RWPE2 (cell line): ENCODE results near the gene CDY2B.
"Not testable (repeated sequence)": the region's sequence is repeated elsewhere in the genome, so short reads cannot be mapped to it uniquely, and the experiment has no call there.

Source experiments
- ATAC-seq: fragments of 200-7000 bp; cut with Tn5 transposase; 3 replicates; pipeline ENCODE4 v1.9.1; 2021; ENCODE audit warnings: low read depth
- DNase-seq: peaks from one replicate; pipeline ENCODE4 v3.0.0-alpha.2; 2020; ENCODE audit warnings: low spot score
- H3K27ac ChIP-seq: fragments of 450-650 bp; 2 replicates; pipeline ENCODE4 v1.5.1; 2017; ENCODE audit warnings: mild to moderate bottlenecking; ENCODE audit not compliant: poor library complexity, severe bottlenecking
- H3K27me3 ChIP-seq: fragments of 250-450 bp; sonication (Bioruptor Pico); 2 replicates; pipeline ENCODE4 v1.5.1; 2021; ENCODE audit warnings: mild to moderate bottlenecking, moderate library complexity; ENCODE audit not compliant: insufficient read depth, poor library complexity, severe bottlenecking
- H3K36me3 ChIP-seq: fragments of 250-450 bp; sonication (Bioruptor Pico); 2 replicates; pipeline ENCODE4 v1.5.1; 2020; ENCODE audit warnings: low read depth, mild to moderate bottlenecking, moderate library complexity
- H3K4me1 ChIP-seq: fragments of 250-450 bp; sonication (Bioruptor Pico); 2 replicates; pipeline ENCODE4 v1.5.1; 2021; ENCODE audit warnings: mild to moderate bottlenecking, moderate library complexity; ENCODE audit not compliant: insufficient read depth, poor library complexity, severe bottlenecking
- H3K4me3 ChIP-seq: fragments of 250-450 bp; sonication (Bioruptor Pico); 2 replicates; pipeline ENCODE4 v1.5.1; 2021; ENCODE audit warnings: mild to moderate bottlenecking, moderate library complexity; ENCODE audit not compliant: severe bottlenecking
- H3K9me3 ChIP-seq: fragments of 250-450 bp; sonication (Bioruptor Pico); 2 replicates; pipeline ENCODE4 v1.5.1; 2021; ENCODE audit warnings: mild to moderate bottlenecking, moderate library complexity; ENCODE audit not compliant: severe bottlenecking

The CDY2B gene

GRCh38 chrY:17880120-17880519 lies at the start of gene CDY2B:
TSS of gene CDY2B (minus strand) at chrY:17880220. CDS start at chrY:17879892, 328 bp downstream.
- H3K9me3 ChIP-seq, H3K27me3 ChIP-seq, DNase-seq, H3K4me3 ChIP-seq, H3K27ac ChIP-seq, H3K4me1 ChIP-seq, ATAC-seq, H3K36me3 ChIP-seq: not testable (repeated sequence)

GRCh38 chrY:17908009-17908408 lies 28.0 kb upstream of the CDY2B start:
- not testable (repeated sequence) for H3K27me3 ChIP-seq, H3K36me3 ChIP-seq, H3K9me3 ChIP-seq, H3K4me3 ChIP-seq, DNase-seq, H3K4me1 ChIP-seq, H3K27ac ChIP-seq
- peak; percentile 62 for ATAC-seq

- H3K36me3 ChIP-seq, H3K27me3 ChIP-seq, H3K27ac ChIP-seq, H3K4me3 ChIP-seq, H3K4me1 ChIP-seq, H3K9me3 ChIP-seq, DNase-seq: not testable (repeated sequence)
- peak; percentile 98 for ATAC-seq
Measured at GRCh38 chrY:17907351-17907750, 27.3 kb upstream of the CDY2B start.

- not testable (repeated sequence) for H3K27ac ChIP-seq, H3K4me1 ChIP-seq, DNase-seq, H3K9me3 ChIP-seq, H3K4me3 ChIP-seq, H3K27me3 ChIP-seq, H3K36me3 ChIP-seq, ATAC-seq
Measured at GRCh38 chrY:17881697-17882096, 1.7 kb upstream of the CDY2B start.

- H3K4me3 ChIP-seq, H3K9me3 ChIP-seq, H3K4me1 ChIP-seq, H3K36me3 ChIP-seq, H3K27me3 ChIP-seq, H3K27ac ChIP-seq, DNase-seq: not testable (repeated sequence)
- ATAC-seq: peak; percentile 40; the same call in 1 of the 3 replicates
Measured at GRCh38 chrY:17876767-17877166, 3.3 kb downstream of the CDY2B start.

GRCh38 chrY:17875401-17875800 lies 4.6 kb downstream of the CDY2B start:
- not testable (repeated sequence) for H3K36me3 ChIP-seq, H3K27me3 ChIP-seq, H3K4me1 ChIP-seq, H3K27ac ChIP-seq, H3K4me3 ChIP-seq, DNase-seq, H3K9me3 ChIP-seq
- ATAC-seq: peak; percentile 65

GRCh38 chrY:17871194-17871903 lies 8.7 kb downstream of the CDY2B start:
- H3K27me3 ChIP-seq, H3K4me1 ChIP-seq, H3K9me3 ChIP-seq, DNase-seq, H3K27ac ChIP-seq, H3K4me3 ChIP-seq, H3K36me3 ChIP-seq: not testable (repeated sequence)
- ATAC-seq: peak; percentile 89

GRCh38 chrY:17870737-17871136 lies 9.3 kb downstream of the CDY2B start:
- not testable (repeated sequence) for ATAC-seq, H3K36me3 ChIP-seq, H3K4me1 ChIP-seq, H3K9me3 ChIP-seq, H3K27ac ChIP-seq, H3K4me3 ChIP-seq, DNase-seq, H3K27me3 ChIP-seq

GRCh38 chrY:17867850-17868249 lies 12.2 kb downstream of the CDY2B start:
- not testable (repeated sequence) for DNase-seq, H3K9me3 ChIP-seq, ATAC-seq, H3K36me3 ChIP-seq, H3K4me3 ChIP-seq, H3K27ac ChIP-seq, H3K27me3 ChIP-seq, H3K4me1 ChIP-seq

- DNase-seq: not testable (repeated sequence)
Measured at GRCh38 chrY:17860634-17861033, 19.4 kb downstream of the CDY2B start.

GRCh38 chrY:17856963-17857848 lies 22.8 kb downstream of the CDY2B start:
- H3K27me3 ChIP-seq, H3K4me1 ChIP-seq, H3K27ac ChIP-seq, DNase-seq, H3K4me3 ChIP-seq, H3K36me3 ChIP-seq, H3K9me3 ChIP-seq: not testable (repeated sequence)
- ATAC-seq: peak; percentile 90

More at GRCh38 chrY:17860634-17861033, 19.4 kb downstream of the CDY2B start:
- H3K27ac ChIP-seq, H3K27me3 ChIP-seq, H3K4me1 ChIP-seq, ATAC-seq, H3K4me3 ChIP-seq, H3K36me3 ChIP-seq, H3K9me3 ChIP-seq: not testable (repeated sequence)
